Right lobe of liver (tissue), 6 donors: ENCODE results near the gene UQCRQ. TPM values are rescaled to one million over a fixed set of nuclear protein-coding genes. Genes with fewer than 3 reads are reported as not detected.
A peak's percentile ranks its signal among the peaks of the same experiment; 100 is the strongest.

Source experiments
- ATAC-seq, 4 donors: fragments of 200-7000 bp; cut with Tn5 transposase; one replicate each; pipeline ENCODE4 v1.9.1; 2020; ENCODE audit warnings: mild to moderate bottlenecking in 4 of 4, moderate library complexity in 4 of 4
- DNase-seq, 3 donors: peaks; one replicate each; pipeline ENCODE4 v3.0.0-alpha.2; 2020
- H3K27ac ChIP-seq, 3 donors: fragments of 200-600 bp; one replicate each; pipeline ENCODE4 v1.8.0; 2022
- H3K27me3 ChIP-seq, 2 donors: fragments of 200-600 bp; one replicate each; pipeline ENCODE4 v1.8.0; 2022
- H3K36me3 ChIP-seq, 4 donors: fragments of 200-600 bp; sonication (generic) in 1 of 4; one replicate each; pipeline versions ENCODE4 v1.5.1 to v1.8.0; 2017 to 2022; ENCODE audit warnings: control low read depth in 1 of 4
- H3K4me1 ChIP-seq, 4 donors: fragments of 200-600 bp; sonication (generic) in 1 of 4; one replicate each; pipeline versions ENCODE4 v1.5.1 to v1.8.0; 2017 to 2022; ENCODE audit warnings: control low read depth in 1 of 4
- H3K4me3 ChIP-seq, 3 donors: fragments of 200-600 bp; one replicate each; pipeline ENCODE4 v1.8.0; 2022
- H3K9me3 ChIP-seq, 4 donors: fragments of 200-600 bp; sonication (generic) in 1 of 4; one replicate each; pipeline versions ENCODE4 v1.5.1 to v1.8.0; 2017 to 2022; ENCODE audit warnings: control low read depth in 1 of 4
- CTCF ChIP-seq, 4 donors: fragments of 200-600 bp in 3 of 4; fragments of 450-650 bp in 1 of 4; IDR thresholded peaks; one replicate each; pipeline versions ENCODE4 v1.5.1 to v1.8.0; 2016 to 2022; ENCODE audit warnings: antibody characterized with exemption in 4 of 4, mild to moderate bottlenecking in 2 of 4
- POLR2A ChIP-seq: fragments of 450-650 bp; IDR thresholded peaks from one replicate; pipeline ENCODE4 v1.6.1; 2017; ENCODE audit warnings: antibody characterized with exemption, mild to moderate bottlenecking
- WGBS: methylation state at CpG from one replicate; pipeline ENCODE4 v1.1.6; 2018; ENCODE audit warnings: low coverage, low lambda C conversion rate; ENCODE audit not compliant: insufficient coverage; ENCODE audit errors: missing lambda C conversion rate; 5-methylcytosine and 5-hydroxymethylcytosine counted together
- intact Hi-C, 2 donors: fragments of 100-400 bp; cut with DNase I; formaldehyde crosslinking; loops; one replicate each; pipeline versions ENCODE4 v1.11.2 to v1.14.1; 2022
- long read RNA-seq: library from polyadenylated mRNA; unstranded; transcript quantifications from one replicate; pipeline ENCODE4 v2.0.0, GENCODE V29; 2019
- total RNA-seq, 6 experiments: library from RNA; depleted of rRNA in 2 of 6; stranded (reverse); fragments of >200 nt in 2 of 6; fragmentation: NEBNext Ultra II Directional in 3 of 6; extraction: Animal tissue kit (Norgen Biotek cat#: 25700) in 3 of 6; gene quantifications; one replicate each; pipeline versions ENCODE4 v1.1.0 to v1.2.4, GENCODE V29; 2016 to 2023
- donor health status: DM: no; HTN: yes; CAD: no.
- donor health status: DM: no; HTN: no; CAD: no.
- donor health status: DM: no; HTN: no; CAD: no.
- donor health status: DM: no; HTN: yes; CAD: no.
- donor health status: DM: no; HTN: yes; CAD: no.

The UQCRQ gene
- total RNA-seq: 100 to 1,000 TPM; 488 to 702 (median 628) TPM
- long read RNA-seq, transcript UQCRQ-202 (3 exons, 429 nt): minor isoform, 20 of 320 reads
- long read RNA-seq, transcript UQCRQ-203 (3 exons, 839 nt): major isoform, 267 of 320 reads
- long read RNA-seq, transcript UQCRQ-201 (2 exons, 586 nt): minor isoform, 20 of 320 reads
- long read RNA-seq, partial matches to known transcripts: 1 of 320 reads
- long read RNA-seq, other reads (novel, unspliced or antisense): 11 of 320 reads

DNA sequence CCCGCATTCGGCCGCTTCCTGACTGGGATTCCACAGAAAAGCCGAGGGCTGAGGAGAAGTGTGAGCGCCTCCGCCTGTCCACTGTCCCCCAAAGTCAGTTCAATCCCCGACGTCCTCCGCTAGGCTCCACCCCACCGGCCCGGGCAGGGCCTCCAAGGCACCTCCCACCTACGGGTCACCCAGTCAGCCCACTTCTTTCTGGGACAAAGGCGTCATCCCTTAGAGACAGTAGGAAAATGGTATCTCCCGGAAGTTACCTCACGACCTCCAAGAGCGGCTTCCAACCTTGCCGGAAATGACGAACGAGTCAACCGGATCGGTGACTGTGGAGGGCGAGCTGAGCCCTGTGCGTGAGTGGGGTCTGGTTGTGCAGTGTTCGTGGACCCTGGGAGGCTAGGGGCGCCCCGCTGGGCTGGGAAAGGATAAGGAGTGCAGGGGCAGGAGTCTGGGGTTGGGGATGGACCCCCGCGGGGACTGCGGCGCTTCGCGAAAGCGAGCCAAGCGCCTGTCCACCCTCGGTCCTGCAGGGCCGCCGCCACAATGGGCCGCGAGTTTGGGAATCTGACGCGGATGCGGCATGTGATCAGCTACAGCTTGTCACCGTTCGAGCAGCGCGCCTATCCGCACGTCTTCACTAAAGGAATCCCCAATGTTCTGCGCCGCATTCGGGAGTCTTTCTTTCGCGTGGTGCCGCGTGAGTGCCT, at the start of gene UQCRQ, which contains the start of gene GDF9:
Gene UQCRQ, plus strand, starts transcription at position 301 of the 704 bp plus-strand sequence. Its CDS starts 240 bp downstream, at position 541.
Gene GDF9, minus strand, starts transcription at position 128 of the 704 bp plus-strand sequence. CDS start 1,936 bp downstream, outside the sequence.
- peak within 1 kb of the TSS; percentile 60 to 87 (median 76) for H3K4me3 ChIP-seq
- TF ChIP-seq POLR2A (peak; percentile 99), CTCF (IDR thresholded peaks at IDR 0.05) (peak; percentile 20 to 46 (median 34))
- H3K9me3 ChIP-seq: no peaks in the 10 kb centered on the region
- H3K27ac ChIP-seq: peak within 1 kb of the TSS; percentile 97 to 99 (median 99)
- 0% methylated on average over 14 of the region's 55 CpGs for WGBS
- no peaks in the 10 kb centered on the region for H3K27me3 ChIP-seq
- peaks cover 0 to 20% (median 10%) of the 10 kb centered on the region in 4 donors for H3K36me3 ChIP-seq
- ATAC-seq: peak; percentile 95 to 100 (median 97)
- peak; percentile 96 to 99 (median 98) for DNase-seq
- H3K4me1 ChIP-seq: peaks cover 2 to 43% (median 17%) of the 10 kb centered on the region in 4 donors
- intact Hi-C loops: loop anchor here in 1 of 2 donors (5.0 kb wide), 1 partner anchor 39 kb away; no protein-coding TSS in a partner anchor

DNA sequence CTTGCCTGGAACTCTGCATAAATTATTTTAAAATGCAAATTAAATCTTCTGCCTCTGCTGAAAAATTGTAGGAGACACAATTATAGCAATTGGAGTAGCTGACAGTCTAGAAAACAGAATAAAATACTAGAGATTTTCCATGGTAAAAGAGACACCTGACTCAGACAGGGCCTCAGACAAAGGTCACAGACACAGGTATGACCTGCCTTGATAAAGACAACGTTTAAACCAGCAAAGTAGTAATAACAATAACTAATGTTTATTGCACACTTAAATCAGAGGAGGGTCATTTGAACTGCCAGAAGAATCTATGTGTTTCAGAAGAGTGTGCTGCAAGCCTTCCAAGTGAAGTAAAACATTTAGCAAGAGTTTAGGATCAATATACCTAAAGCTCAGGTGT, 49.4 kb upstream of the UQCRQ start:
- no peak for DNase-seq
- 14% methylated on average over 1 of the region's 1 CpG for WGBS
- no peaks in the 10 kb centered on the region for H3K36me3 ChIP-seq
- TF ChIP-seq POLR2A (no peak), CTCF (IDR thresholded peaks at IDR 0.05) (no peak)
- H3K4me3 ChIP-seq: no peak overlapping the region
- H3K27me3 ChIP-seq: no peaks in the 10 kb centered on the region
- intact Hi-C loops: loop anchor here in 1 of 2 donors (10.0 kb wide), 1 partner anchor 62 kb away; no protein-coding TSS in a partner anchor
- H3K27ac ChIP-seq: no peak overlapping the region
- H3K4me1 ChIP-seq: peaks cover 0 to 5% (median 0%) of the 10 kb centered on the region in 4 donors
- H3K9me3 ChIP-seq: no peaks in the 10 kb centered on the region
- no peak for ATAC-seq

DNA sequence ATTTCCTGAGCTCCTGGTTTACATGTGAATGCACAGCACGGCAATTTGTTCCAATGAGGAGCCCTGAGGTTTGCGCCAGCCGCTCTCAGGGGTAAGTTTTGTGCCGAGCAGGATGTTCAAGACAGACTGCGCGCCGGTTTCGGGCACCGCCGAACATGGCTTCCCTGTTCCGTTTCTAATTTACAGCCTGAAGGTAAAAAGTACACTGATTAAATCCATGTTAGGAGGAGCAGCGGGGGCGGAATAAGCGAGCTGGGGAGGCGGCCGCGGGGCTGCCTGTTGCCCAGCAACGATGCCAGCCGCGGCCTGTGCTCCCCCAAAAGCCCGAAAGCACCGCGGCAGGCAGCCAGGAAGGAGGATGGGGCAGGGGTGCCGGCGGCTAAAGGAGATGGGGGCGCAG, 47.0 kb upstream of the UQCRQ start:
- ATAC-seq: no peak
- 52% methylated on average over 20 of the region's 26 CpGs for WGBS

More for the DNA sequence above, 47.0 kb upstream of the UQCRQ start:
- DNase-seq: no peak
- Histone ChIP-seq H3K36me3 (peaks cover 0 to 7% (median 5%) of the 10 kb centered on the region in 4 donors), H3K27me3 (no peaks in the 10 kb centered on the region), H3K4me3 (no peak overlapping the region), H3K4me1 (peaks cover 0 to 12% (median 0%) of the 10 kb centered on the region in 4 donors), H3K27ac (peak overlapping the region in 2 of 3 donors; percentile 11 to 40), H3K9me3 (no peaks in the 10 kb centered on the region)
- no peak for TF ChIP-seq POLR2A
- TF ChIP-seq CTCF (IDR thresholded peaks at IDR 0.05): no peak
- intact Hi-C loops: loop anchor here in 1 of 2 donors (10.0 kb wide), 1 partner anchor 65 kb away; no protein-coding TSS in a partner anchor
